PC-9 (cell line): ENCODE data around the gene DNAH14. TPM values are rescaled to one million over a fixed set of nuclear protein-coding genes. Genes with fewer than 3 reads are reported as not detected.
A peak's percentile ranks its signal among the peaks of the same experiment; 100 is the strongest.
"Not testable (repeated sequence)": the region's sequence is repeated elsewhere in the genome, so short reads cannot be mapped to it uniquely, and the experiment has no call there.

Experiments
- BruUV-seq: library from RNA; stranded (reverse); fragments of 400-500 nt; replicated peaks from 2 replicates; lab custom pipeline; 2021; lab: Mats Ljungman, UMichigan
- CTCF ChIA-PET: fragments of 300-600 bp; sonication (Branson Sonifier 250); formaldehyde crosslinking; loops from one replicate; lab custom pipeline; 2022; ENCODE audit warnings: antibody characterized with exemption; lab: Charles Lee
- POLR2A ChIA-PET: fragments of 300-600 bp; sonication (Branson Sonifier 250); formaldehyde crosslinking; loops from one replicate; lab custom pipeline; 2022; ENCODE audit warnings: antibody characterized with exemption; ENCODE audit not compliant: unreplicated experiment; lab: Charles Lee
- DNase-seq, 2 experiments: peaks; one replicate each; pipeline versions ENCODE4 v3.0.0 to v3.0.0-alpha.2; 2015 to 2022; ENCODE audit warnings: mixed read lengths in 1 of 2
- H2AFZ ChIP-seq: fragments of 200-600 bp; sonication (generic); 2 replicates; pipeline ENCODE4 v1.8.1; 2017; ENCODE audit warnings: antibody characterized with exemption
- H3F3A ChIP-seq: fragments of 200-600 bp; sonication (generic); 2 replicates; pipeline ENCODE4 v1.8.1; 2017; ENCODE audit warnings: antibody characterized with exemption, mild to moderate bottlenecking, low read depth; ENCODE audit not compliant: insufficient read depth
- H3K27ac ChIP-seq: fragments of 200-600 bp; sonication (generic); 2 replicates; pipeline ENCODE4 v1.6.1; 2016; ENCODE audit warnings: mixed run types
- H3K27me3 ChIP-seq: fragments of 200-600 bp; sonication (generic); 2 replicates; pipeline ENCODE4 v1.6.1; 2016; ENCODE audit warnings: low read depth, mixed run types; ENCODE audit not compliant: insufficient read depth
- H3K36me3 ChIP-seq: fragments of 200-600 bp; sonication (generic); 2 replicates; pipeline ENCODE4 v1.6.1; 2016; ENCODE audit warnings: low read depth, mixed run types
- H3K4me1 ChIP-seq: fragments of 200-600 bp; sonication (generic); replicated peaks from 2 replicates; pipeline ENCODE4 v1.6.1; 2016; ENCODE audit warnings: mixed run types; ENCODE audit not compliant: insufficient read depth
- H3K4me2 ChIP-seq: fragments of 200-600 bp; sonication (generic); 2 replicates; pipeline ENCODE4 v1.6.1; 2017; ENCODE audit warnings: mixed run types
- H3K4me3 ChIP-seq: fragments of 200-600 bp; sonication (generic); 2 replicates; pipeline ENCODE4 v1.6.1; 2016; ENCODE audit warnings: mixed run types
- H3K79me2 ChIP-seq: fragments of 200-600 bp; sonication (generic); 2 replicates; pipeline ENCODE4 v1.6.1; 2017; ENCODE audit warnings: low read depth, mixed run types
- H3K9me2 ChIP-seq: fragments of 200-600 bp; sonication (generic); 2 replicates; pipeline ENCODE4 v1.8.1; 2017; ENCODE audit warnings: mild to moderate bottlenecking; ENCODE audit not compliant: insufficient read depth
- H3K9me3 ChIP-seq: fragments of 200-600 bp; sonication (generic); 2 replicates; pipeline ENCODE4 v1.8.1; 2016; ENCODE audit warnings: low read depth; ENCODE audit not compliant: insufficient read depth
- H4K20me1 ChIP-seq: fragments of 200-600 bp; sonication (generic); 2 replicates; pipeline ENCODE4 v1.8.1; 2017; ENCODE audit not compliant: insufficient read depth
- CTCF ChIP-seq: fragments of 200-600 bp; sonication (generic); conservative IDR thresholded peaks from 2 replicates; pipeline ENCODE4 v1.6.1; 2017; ENCODE audit warnings: mixed run types, antibody characterized with exemption, mild to moderate bottlenecking, moderate library complexity
- EZH2 ChIP-seq: fragments of 200-600 bp; sonication (generic); IDR thresholded peaks from 2 replicates; pipeline ENCODE4 v1.8.0; 2017; ENCODE audit warnings: antibody characterized with exemption, low read depth
- intact Hi-C: fragments of 100-400 bp; cut with micrococcal nuclease; formaldehyde crosslinking; loops from one replicate; pipeline ENCODE4 v1.10.0; 2022; ENCODE audit not compliant: unreplicated experiment
- total RNA-seq: library from RNA; stranded (reverse); gene quantifications from 2 replicates; pipeline ENCODE4 v1.2.3, GENCODE V29; 2021

The DNAH14 gene
- total RNA-seq, 1 experiment from 2014 or later: 48.8 TPM

GRCh38 chr1:224884361-224884801 is 45.1 kb upstream of the DNAH14 start:
- TF ChIP-seq CTCF: no peak
- TF ChIP-seq EZH2: no peak
- H3K4me3 ChIP-seq: no peak overlapping the region
- no TSS peak for BruUV-seq
- ChIA-PET POLR2A (interaction anchor here (0.7 kb wide), 1 partner anchor 534 kb away, joined by 10 read pairs; no protein-coding TSS in a partner anchor), CTCF (interaction anchor here (0.7 kb wide), 1 partner anchor 65 kb away, joined by 3 read pairs; no protein-coding TSS in a partner anchor)
- no peaks in the 10 kb centered on the region for H3K36me3 ChIP-seq
- H3K79me2 ChIP-seq: no peaks in the 10 kb centered on the region
- H3F3A ChIP-seq: no peaks in the 10 kb centered on the region
- H3K9me2 ChIP-seq: no peaks in the 10 kb centered on the region
- peaks cover under 1% of the 10 kb centered on the region for H3K27me3 ChIP-seq
- H3K9me3 ChIP-seq: no peaks in the 10 kb centered on the region
- H3K4me2 ChIP-seq: no peak overlapping the region
- no peak overlapping the region for H2AFZ ChIP-seq
- 0 out of 2 replicates have a peak, but pooled peaks cover 8% of the 10 kb centered on the region for H3K4me1 ChIP-seq
- no peaks in the 10 kb centered on the region for H4K20me1 ChIP-seq
- intact Hi-C loops: no loop called here
- no peak for DNase-seq
- H3K27ac ChIP-seq: no peak overlapping the region

- BruUV-seq, H4K20me1 ChIP-seq, H3K27ac ChIP-seq, H3K9me2 ChIP-seq, H2AFZ ChIP-seq, intact Hi-C loops, H3K4me2 ChIP-seq, H3K9me3 ChIP-seq, H3K4me1 ChIP-seq, H3F3A ChIP-seq, DNase-seq, POLR2A ChIA-PET, H3K27me3 ChIP-seq, CTCF ChIA-PET, H3K79me2 ChIP-seq, H3K36me3 ChIP-seq, H3K4me3 ChIP-seq: not testable (repeated sequence)
Measured at GRCh38 chr1:224885376-224885775, 44.1 kb upstream of the DNAH14 start.

DNA sequence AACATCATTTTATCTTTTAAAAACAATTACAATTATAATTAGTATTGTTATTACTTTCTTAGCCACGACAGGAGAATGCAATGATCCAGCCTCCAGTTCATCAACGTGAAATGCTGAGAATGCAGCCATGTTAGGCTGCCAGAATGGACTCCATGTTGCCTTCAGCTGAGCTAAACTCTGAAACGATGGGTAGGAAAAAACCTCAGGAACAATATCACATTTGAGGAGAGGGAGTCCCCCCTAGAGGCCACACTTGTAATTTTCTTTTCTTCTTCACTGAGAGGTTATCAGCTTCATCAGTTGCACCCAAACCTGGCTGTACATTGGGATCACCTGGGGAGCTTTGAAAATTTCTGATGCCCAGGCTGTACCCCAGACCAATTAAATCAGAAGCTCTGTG is 34.6 kb upstream of the DNAH14 start:
- H3K4me2 ChIP-seq: no peak overlapping the region
- peaks cover 5% of the 10 kb centered on the region; the same call in 1 of the 2 replicates for H3K27me3 ChIP-seq
- intact Hi-C loops: no loop called here
- TF ChIP-seq CTCF: peak; percentile 61
- no peak for TF ChIP-seq EZH2
- H3K36me3 ChIP-seq: no peaks in the 10 kb centered on the region
- no peaks in the 10 kb centered on the region for H3K9me2 ChIP-seq
- no peaks in the 10 kb centered on the region for H4K20me1 ChIP-seq
- no peak overlapping the region for H3K4me3 ChIP-seq
- ChIA-PET POLR2A (no interaction called here), CTCF (interaction anchor here (0.7 to 1.0 kb wide), 4 partner anchors 28 to 690 kb away, joined by 3 to 4 read pairs (median 4); no protein-coding TSS in a partner anchor)
- DNase-seq: peak in 1 of 2 experiments; percentile 46
- no peaks in the 10 kb centered on the region for H3K4me1 ChIP-seq
- H3K79me2 ChIP-seq: no peaks in the 10 kb centered on the region
- BruUV-seq: no TSS peak
- H3F3A ChIP-seq: no peaks in the 10 kb centered on the region
- H3K27ac ChIP-seq: no peak overlapping the region
- no peak overlapping the region for H2AFZ ChIP-seq
- H3K9me3 ChIP-seq: no peaks in the 10 kb centered on the region
